GM12878 (cell line): ENCODE measurements around the gene PPT2. TPM values are rescaled to one million over a fixed set of nuclear protein-coding genes. Genes with fewer than 3 reads are reported as not detected.

Source experiments
- CEBPZ ChIP-seq: fragments of 150-350 bp; IDR thresholded peaks from 2 replicates; pipeline ENCODE4 v1.6.1; 2016; ENCODE audit warnings: low read depth, low read length
- MTA3 ChIP-seq: IDR thresholded peaks from 2 replicates; pipeline ENCODE4 v1.6.1; 2012; ENCODE audit warnings: low read length, inconsistent platforms, borderline replicate concordance
- PML ChIP-seq: IDR thresholded peaks from 2 replicates; pipeline ENCODE4 v1.6.1; 2012; ENCODE audit warnings: low read length, inconsistent platforms
- RFX5 ChIP-seq: IDR thresholded peaks from 2 replicates; pipeline ENCODE4 v1.6.1; 2011; ENCODE audit warnings: low read depth, low read length, improper control_type of control experiment
- YY1 ChIP-seq: IDR thresholded peaks from 2 replicates; pipeline ENCODE4 v1.6.1; 2011; ENCODE audit warnings: low read depth, mild to moderate bottlenecking, low read length
- ZNF622 ChIP-seq: fragments of 450-650 bp; IDR thresholded peaks from 2 replicates; pipeline ENCODE4 v1.6.1; 2017; ENCODE audit warnings: mild to moderate bottlenecking, inconsistent platforms
- polyA plus RNA-seq, 11 experiments: library from polyadenylated mRNA; depleted of rRNA in 4 of 11; unstranded in 6 of 11; stranded (reverse) in 5 of 11; fragments of >200 nt; fragmentation: Nextera tagmentation in 4 of 11; fragmentation: Illumina TruSeq in 1 of 11; extraction: Ambion mirVana in 4 of 11; extraction: Trizol in 1 of 11; gene quantifications; 1 replicate in 1 of 11; 2 replicates in 10 of 11; pipeline versions ENCODE4 v1.2.1 to v1.2.3, GENCODE V29; 2011 to 2016; ENCODE audit warnings: inconsistent platforms in 2 of 11, missing spikeins in 2 of 11, low read depth in 1 of 11
- total RNA-seq, 4 experiments: library from RNA; depleted of rRNA in 3 of 4; stranded (reverse); fragments of >200 nt in 3 of 4; fragmentation: Illumina TruSeq in 1 of 4; extraction: Trizol in 1 of 4; gene quantifications; 2 replicates each; pipeline versions ENCODE4 v1.2.1 to v1.2.3, GENCODE V29; 2013 to 2021
- TF ChIP-seq, protein P1 (sequence below): fragments of 450-650 bp; formaldehyde crosslinking; IDR thresholded peaks from 2 replicates; pipeline ENCODE4 v1.4.0; 2022; ENCODE audit warnings: mild to moderate bottlenecking, moderate library complexity

PPT2 gene
- total and polyA plus RNA-seq, 10 of the 15 experiments (the other 5 are each of a cell fraction or from before 2014, with no cell fraction given), result 1.3 to 25.5 (median 5.5) TPM

DNA sequence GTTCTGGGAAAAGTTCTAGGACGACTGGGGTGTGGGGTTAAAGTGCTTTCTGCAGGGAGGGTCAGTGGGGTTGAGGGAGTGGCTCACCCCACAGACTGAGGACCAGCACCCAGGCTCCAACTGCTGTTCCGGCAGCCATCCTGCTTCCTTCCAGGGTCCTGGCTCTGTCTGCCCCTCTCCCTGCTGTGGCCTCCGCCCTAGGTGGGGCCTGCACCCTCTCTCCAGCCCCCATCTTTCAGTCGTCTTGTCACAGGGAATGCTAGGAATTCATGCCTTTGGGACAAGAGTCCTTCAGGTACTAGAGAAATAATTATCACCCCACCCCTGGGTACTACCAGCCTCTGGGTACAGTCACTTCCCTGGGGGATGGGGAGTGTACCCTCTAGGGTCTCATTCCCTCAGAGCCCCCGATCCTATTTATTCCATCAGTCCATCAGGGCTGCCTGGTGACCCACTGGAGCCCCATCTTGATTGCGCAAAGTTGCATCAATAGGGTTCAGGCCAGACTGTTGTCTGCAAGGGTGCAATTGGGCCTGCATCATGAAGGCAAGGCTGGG, 30.2 kb downstream of the PPT2 start, which contains the start of gene AGER (continued):
- TF ChIP-seq CEBPZ (no peak), PML (0 out of 2 replicates have a peak, but pooled peaks have one; percentile 40), RFX5 (no peak), ZNF622 (no peak), YY1 (no peak), MTA3 (0 out of 2 replicates have a peak, but pooled peaks have one; percentile 34)
- TF ChIP-seq, protein P1, sequence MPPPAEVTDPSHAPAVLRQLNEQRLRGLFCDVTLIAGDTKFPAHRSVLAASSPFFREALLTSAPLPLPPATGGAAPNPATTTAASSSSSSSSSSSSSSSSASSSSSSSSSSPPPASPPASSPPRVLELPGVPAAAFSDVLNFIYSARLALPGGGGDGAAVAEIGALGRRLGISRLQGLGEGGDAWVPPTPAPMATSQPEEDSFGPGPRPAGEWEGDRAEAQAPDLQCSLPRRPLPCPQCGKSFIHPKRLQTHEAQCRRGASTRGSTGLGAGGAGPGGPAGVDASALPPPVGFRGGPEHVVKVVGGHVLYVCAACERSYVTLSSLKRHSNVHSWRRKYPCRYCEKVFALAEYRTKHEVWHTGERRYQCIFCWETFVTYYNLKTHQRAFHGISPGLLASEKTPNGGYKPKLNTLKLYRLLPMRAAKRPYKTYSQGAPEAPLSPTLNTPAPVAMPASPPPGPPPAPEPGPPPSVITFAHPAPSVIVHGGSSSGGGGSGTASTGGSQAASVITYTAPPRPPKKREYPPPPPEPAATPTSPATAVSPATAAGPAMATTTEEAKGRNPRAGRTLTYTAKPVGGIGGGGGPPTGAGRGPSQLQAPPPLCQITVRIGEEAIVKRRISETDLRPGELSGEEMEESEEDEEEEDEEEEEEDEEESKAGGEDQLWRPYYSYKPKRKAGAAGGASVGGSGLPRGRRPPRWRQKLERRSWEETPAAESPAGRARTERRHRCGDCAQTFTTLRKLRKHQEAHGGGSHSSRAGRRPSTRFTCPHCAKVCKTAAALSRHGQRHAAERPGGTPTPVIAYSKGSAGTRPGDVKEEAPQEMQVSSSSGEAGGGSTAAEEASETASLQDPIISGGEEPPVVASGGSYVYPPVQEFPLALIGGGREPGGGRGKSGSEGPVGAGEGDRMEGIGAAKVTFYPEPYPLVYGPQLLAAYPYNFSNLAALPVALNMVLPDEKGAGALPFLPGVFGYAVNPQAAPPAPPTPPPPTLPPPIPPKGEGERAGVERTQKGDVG, result no peak
- TF ChIP-seq, all 136 proteins: peak for 3
